22Rv1 (cell line): ENCODE results near the gene SLX4IP.

Experiments used
- CTCF ChIP-seq: fragments of 450-650 bp; IDR thresholded peaks from 2 replicates; pipeline ENCODE4 v1.5.1; 2017; ENCODE audit warnings: mild to moderate bottlenecking
- ZFX ChIP-seq: fragments of 450-650 bp; IDR thresholded peaks from 2 replicates; pipeline ENCODE4 v1.6.1; 2017; ENCODE audit warnings: antibody characterized with exemption, borderline replicate concordance

DNA sequence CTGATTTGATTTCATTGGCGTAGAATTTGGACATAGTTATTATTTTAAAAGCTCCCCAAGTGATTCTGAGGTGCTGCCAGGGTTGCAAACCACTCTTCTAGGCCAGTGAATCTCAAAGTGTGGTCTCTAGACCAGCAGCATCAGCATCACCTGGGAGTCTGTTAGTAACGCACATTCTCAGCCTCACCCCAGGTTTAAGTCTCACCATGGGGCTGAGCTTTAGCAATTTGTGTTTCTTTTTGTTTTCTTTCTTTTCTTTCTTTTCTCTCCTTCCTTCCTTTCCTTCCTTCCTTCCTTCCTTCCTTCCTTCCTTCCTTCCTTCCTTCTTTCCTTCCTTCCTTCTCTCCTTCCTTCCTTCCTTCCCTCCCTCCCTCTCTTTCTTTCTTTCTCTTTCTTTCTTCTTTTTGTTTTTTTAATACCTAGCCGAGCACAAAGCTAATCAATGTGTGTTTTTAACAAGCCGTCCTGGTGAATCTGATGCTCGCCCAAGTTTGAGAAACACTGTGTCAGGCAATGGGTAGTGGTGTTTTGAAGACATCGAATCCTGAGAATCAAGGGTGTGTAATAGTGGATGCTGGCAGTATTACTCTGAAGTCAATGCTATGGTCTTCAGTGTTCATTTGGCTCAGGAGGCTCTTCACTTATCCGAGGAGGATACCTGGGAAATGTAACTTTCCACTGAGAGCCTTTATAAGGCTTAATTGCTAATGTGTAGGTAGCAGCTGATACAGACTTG lies 104.9 kb downstream of the SLX4IP start:
- TF ChIP-seq CTCF (no peak), ZFX (no peak)
